Astrocyte (in vitro differentiated cells and primary cell): ENCODE measurements around the gene ARAP2. TPM values are rescaled to one million over a fixed set of nuclear protein-coding genes. Genes with fewer than 3 reads are reported as not detected.

Experiments
- DNase-seq: peaks from one replicate; pipeline ENCODE4 v3.0.0-alpha.2; 2010; ENCODE audit warnings: low read depth
- FAIRE-seq: peaks from 2 replicates; lab custom pipeline; 2011; peaks lifted over from hg19 to GRCh38; lab: Jason Lieb, UNC
- H2AFZ ChIP-seq: 2 replicates; pipeline ENCODE4 v1.6.0; 2012; ENCODE audit warnings: low read depth, low read length, inconsistent platforms
- H3K27ac ChIP-seq: 2 replicates; pipeline ENCODE4 v1.5.1; 2011; ENCODE audit warnings: low read depth, low read length, inconsistent platforms
- H3K27me3 ChIP-seq: 2 replicates; pipeline ENCODE4 v1.6.0; 2011; ENCODE audit warnings: low read length, inconsistent platforms; ENCODE audit not compliant: insufficient read depth
- H3K36me3 ChIP-seq: 2 replicates; pipeline ENCODE4 v1.5.1; 2011; ENCODE audit warnings: low read length, inconsistent platforms; ENCODE audit not compliant: insufficient read depth
- H3K4me1 ChIP-seq: 2 replicates; pipeline ENCODE4 v1.5.1; 2011; ENCODE audit warnings: low read length, inconsistent platforms; ENCODE audit not compliant: insufficient read depth
- H3K4me2 ChIP-seq: 2 replicates; pipeline ENCODE4 v1.6.0; 2012; ENCODE audit warnings: low read length, inconsistent platforms
- H3K4me3 ChIP-seq: 2 replicates; pipeline ENCODE4 v1.5.1; 2011; ENCODE audit warnings: low read depth, mild to moderate bottlenecking, low read length, inconsistent platforms; ENCODE audit not compliant: insufficient read depth
- H3K79me2 ChIP-seq: 2 replicates; pipeline ENCODE4 v1.6.0; 2012; ENCODE audit warnings: mild to moderate bottlenecking, low read length, inconsistent platforms; ENCODE audit not compliant: insufficient read depth
- H3K9ac ChIP-seq: 2 replicates; pipeline ENCODE4 v1.6.0; 2012; ENCODE audit warnings: mild to moderate bottlenecking, low read length, inconsistent platforms
- H3K9me3 ChIP-seq: 2 replicates; pipeline ENCODE4 v1.5.1; 2012; ENCODE audit warnings: low read depth, mild to moderate bottlenecking, low read length, inconsistent platforms; ENCODE audit not compliant: insufficient read depth
- H4K20me1 ChIP-seq: 2 replicates; pipeline ENCODE4 v1.6.0; 2012; ENCODE audit warnings: low read length, inconsistent platforms; ENCODE audit not compliant: insufficient read depth
- H3K27ac Mint-ChIP-seq: one replicate; pipeline ENCODE4 v1.8.0; 2021; ENCODE audit warnings: mild to moderate bottlenecking, mixed read lengths; ENCODE audit not compliant: unreplicated experiment
- H3K27me3 Mint-ChIP-seq: one replicate; pipeline ENCODE4 v1.8.0; 2021; ENCODE audit warnings: low read depth, mixed read lengths; ENCODE audit not compliant: unreplicated experiment
- H3K36me3 Mint-ChIP-seq: one replicate; pipeline ENCODE4 v1.8.0; 2021; ENCODE audit warnings: low read depth, mixed read lengths; ENCODE audit not compliant: unreplicated experiment
- H3K4me1 Mint-ChIP-seq: one replicate; pipeline ENCODE4 v1.8.0; 2021; ENCODE audit warnings: low read depth, mixed read lengths; ENCODE audit not compliant: unreplicated experiment
- H3K4me3 Mint-ChIP-seq: one replicate; pipeline ENCODE4 v1.8.0; 2021; ENCODE audit warnings: mild to moderate bottlenecking, moderate library complexity, mixed read lengths; ENCODE audit not compliant: unreplicated experiment
- H3K9me3 Mint-ChIP-seq: one replicate; pipeline ENCODE4 v1.8.0; 2021; ENCODE audit warnings: mild to moderate bottlenecking, mixed read lengths; ENCODE audit not compliant: unreplicated experiment
- EZH2 ChIP-seq: IDR thresholded peaks from 2 replicates; pipeline ENCODE4 v1.6.1; 2012; ENCODE audit warnings: mild to moderate bottlenecking, low read length, inconsistent platforms; ENCODE audit not compliant: insufficient read depth
- total RNA-seq: library from RNA; stranded (reverse); gene quantifications from 2 replicates; pipeline ENCODE4 v1.2.1, GENCODE V29; 2021
- TF ChIP-seq, protein P1 (sequence below): IDR thresholded peaks from 2 replicates; pipeline ENCODE4 v1.5.1; 2011; ENCODE audit warnings: low read depth, mild to moderate bottlenecking, inconsistent platforms, low read length, moderate library complexity; ENCODE audit not compliant: insufficient read depth

ARAP2 gene
- total RNA-seq, 1 donor from 2014 or later = 9.6 TPM

DNA sequence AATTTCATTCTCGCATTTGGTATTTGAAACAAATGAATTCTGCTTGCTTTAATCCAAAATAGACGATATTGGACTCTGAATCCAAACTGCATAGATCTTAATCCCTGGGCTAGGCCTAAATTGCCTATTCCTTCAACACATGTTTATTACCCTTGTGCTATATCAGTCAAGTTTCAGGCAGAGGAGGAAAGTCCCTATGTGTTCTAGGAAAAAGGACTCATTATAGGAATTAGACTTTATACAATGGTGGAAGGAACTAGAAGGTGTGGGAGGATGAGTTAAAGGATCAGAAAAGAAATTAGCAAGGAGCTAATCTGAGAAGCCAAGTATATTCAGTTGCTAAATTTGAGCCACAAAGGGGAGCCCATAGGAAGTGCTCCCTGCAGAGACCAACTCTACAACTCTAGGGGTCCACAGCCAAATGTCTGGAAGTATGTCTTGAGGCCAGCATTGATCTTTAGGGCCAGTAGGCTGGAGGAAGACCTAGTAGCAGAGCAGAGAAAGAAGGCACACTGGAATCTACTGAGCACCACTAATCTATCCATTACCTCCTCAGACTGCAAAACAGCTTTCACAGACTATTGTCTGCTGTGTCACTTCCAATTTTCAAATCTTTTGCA, 20.0 kb upstream of the ARAP2 start:
- Histone ChIP-seq H3K36me3 (no peaks in the 10 kb centered on the region), H2AFZ (no peak overlapping the region), H3K27me3 (no peaks in the 10 kb centered on the region), H3K4me2 (no peak overlapping the region), H4K20me1 (no peaks in the 10 kb centered on the region), H3K4me1 (no peaks in the 10 kb centered on the region), H3K27ac (no peak overlapping the region), H3K79me2 (no peaks in the 10 kb centered on the region), H3K9me3 (no peaks in the 10 kb centered on the region), H3K9ac (no peak overlapping the region), H3K4me3 (no peak overlapping the region)
- DNase-seq (no peak), FAIRE-seq (no peak)
- H3K27ac Mint-ChIP-seq = no peak overlapping the region
- H3K27me3 Mint-ChIP-seq = no peaks in the 10 kb centered on the region
- H3K4me3 Mint-ChIP-seq = no peak overlapping the region
- no peaks in the 10 kb centered on the region for H3K9me3 Mint-ChIP-seq
- no peaks in the 10 kb centered on the region for H3K36me3 Mint-ChIP-seq
- H3K4me1 Mint-ChIP-seq = no peaks in the 10 kb centered on the region
- TF ChIP-seq EZH2 = no peak
- TF ChIP-seq, protein P1, sequence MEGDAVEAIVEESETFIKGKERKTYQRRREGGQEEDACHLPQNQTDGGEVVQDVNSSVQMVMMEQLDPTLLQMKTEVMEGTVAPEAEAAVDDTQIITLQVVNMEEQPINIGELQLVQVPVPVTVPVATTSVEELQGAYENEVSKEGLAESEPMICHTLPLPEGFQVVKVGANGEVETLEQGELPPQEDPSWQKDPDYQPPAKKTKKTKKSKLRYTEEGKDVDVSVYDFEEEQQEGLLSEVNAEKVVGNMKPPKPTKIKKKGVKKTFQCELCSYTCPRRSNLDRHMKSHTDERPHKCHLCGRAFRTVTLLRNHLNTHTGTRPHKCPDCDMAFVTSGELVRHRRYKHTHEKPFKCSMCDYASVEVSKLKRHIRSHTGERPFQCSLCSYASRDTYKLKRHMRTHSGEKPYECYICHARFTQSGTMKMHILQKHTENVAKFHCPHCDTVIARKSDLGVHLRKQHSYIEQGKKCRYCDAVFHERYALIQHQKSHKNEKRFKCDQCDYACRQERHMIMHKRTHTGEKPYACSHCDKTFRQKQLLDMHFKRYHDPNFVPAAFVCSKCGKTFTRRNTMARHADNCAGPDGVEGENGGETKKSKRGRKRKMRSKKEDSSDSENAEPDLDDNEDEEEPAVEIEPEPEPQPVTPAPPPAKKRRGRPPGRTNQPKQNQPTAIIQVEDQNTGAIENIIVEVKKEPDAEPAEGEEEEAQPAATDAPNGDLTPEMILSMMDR = no peak

DNA sequence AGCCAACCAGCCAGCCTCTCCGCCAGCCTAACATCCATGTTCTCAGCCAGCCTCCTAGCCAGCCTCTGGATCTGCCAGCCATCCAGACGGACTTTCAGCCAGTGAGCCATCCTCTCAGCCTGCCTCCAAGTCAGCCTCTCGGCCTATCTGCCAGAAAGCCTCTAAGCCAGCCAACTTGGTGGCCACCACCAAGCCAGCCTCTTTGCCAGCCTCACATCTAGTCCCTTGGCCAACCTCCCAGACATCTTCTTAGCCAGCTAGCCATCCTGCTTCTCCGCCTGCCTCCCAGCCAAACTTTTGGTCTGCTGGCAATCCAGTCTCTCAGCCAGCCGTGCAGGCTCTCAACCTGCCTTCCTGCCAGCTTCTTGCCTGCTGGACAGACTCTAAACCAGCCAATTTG, 16.4 kb upstream of the ARAP2 start:
- Histone ChIP-seq H3K27ac (no peak overlapping the region), H2AFZ (no peak overlapping the region), H3K27me3 (no peaks in the 10 kb centered on the region), H3K4me3 (no peak overlapping the region), H3K9ac (no peak overlapping the region), H3K36me3 (no peaks in the 10 kb centered on the region), H3K9me3 (no peaks in the 10 kb centered on the region), H3K4me2 (no peak overlapping the region), H4K20me1 (no peaks in the 10 kb centered on the region), H3K79me2 (no peaks in the 10 kb centered on the region), H3K4me1 (no peaks in the 10 kb centered on the region)
- Mint-ChIP-seq H3K27ac (no peak overlapping the region), H3K4me3 (no peak overlapping the region), H3K36me3 (no peaks in the 10 kb centered on the region), H3K27me3 (no peaks in the 10 kb centered on the region), H3K9me3 (no peaks in the 10 kb centered on the region), H3K4me1 (no peaks in the 10 kb centered on the region)
- TF ChIP-seq EZH2 = no peak
- TF ChIP-seq, protein P1 = no peak
- FAIRE-seq (no peak), DNase-seq (no peak)

DNA sequence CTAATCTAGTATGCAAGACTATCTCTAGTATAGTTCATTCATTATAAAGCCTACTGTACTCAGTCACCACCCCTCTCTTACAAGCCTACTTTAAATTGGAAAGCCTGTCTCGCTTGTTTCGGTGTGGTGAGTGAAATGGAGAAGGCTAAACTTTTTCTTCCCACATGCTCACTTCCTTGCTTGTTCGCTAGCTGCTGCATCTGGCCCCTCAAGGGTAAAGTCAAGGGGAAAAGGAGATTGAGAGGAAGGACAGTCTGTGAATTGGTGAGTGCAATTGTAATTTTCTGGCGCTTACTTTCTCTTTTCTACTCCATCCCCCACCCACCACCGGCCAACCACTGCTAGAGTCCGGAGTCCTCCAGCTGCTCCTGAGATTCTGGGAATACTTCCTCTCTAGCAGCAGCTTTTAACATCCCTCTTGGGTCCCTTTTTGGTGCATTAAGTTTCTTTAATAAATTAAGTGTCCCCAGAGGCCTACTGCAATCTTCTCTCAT, 12.1 kb upstream of the ARAP2 start:
- Histone ChIP-seq H3K27ac (no peak overlapping the region), H4K20me1 (no peaks in the 10 kb centered on the region), H3K4me1 (no peaks in the 10 kb centered on the region), H3K9me3 (no peaks in the 10 kb centered on the region), H3K27me3 (no peaks in the 10 kb centered on the region), H3K79me2 (no peaks in the 10 kb centered on the region), H3K36me3 (no peaks in the 10 kb centered on the region), H3K4me2 (peak overlapping the region; percentile 71), H3K9ac (no peak overlapping the region), H2AFZ (peak overlapping the region; percentile 77), H3K4me3 (no peak overlapping the region)
- H3K36me3 Mint-ChIP-seq = no peaks in the 10 kb centered on the region
- H3K27ac Mint-ChIP-seq = no peak overlapping the region
- H3K9me3 Mint-ChIP-seq = no peaks in the 10 kb centered on the region
- no peak for DNase-seq
- TF ChIP-seq, protein P1 = no peak
- no peak for TF ChIP-seq EZH2
- no peak for FAIRE-seq
- no peaks in the 10 kb centered on the region for H3K4me1 Mint-ChIP-seq
- no peak overlapping the region for H3K4me3 Mint-ChIP-seq
- H3K27me3 Mint-ChIP-seq = no peaks in the 10 kb centered on the region
